Retina (tissue), 1 donor: ENCODE results near the gene CASTOR2.
"Not testable (repeated sequence)": the region's sequence is repeated elsewhere in the genome, so short reads cannot be mapped to it uniquely, and the experiment has no call there.

ENCODE experiments used
- DNase-seq: peaks from one replicate; pipeline ENCODE4 v3.0.0-alpha.2; 2016

CASTOR2 gene

DNA sequence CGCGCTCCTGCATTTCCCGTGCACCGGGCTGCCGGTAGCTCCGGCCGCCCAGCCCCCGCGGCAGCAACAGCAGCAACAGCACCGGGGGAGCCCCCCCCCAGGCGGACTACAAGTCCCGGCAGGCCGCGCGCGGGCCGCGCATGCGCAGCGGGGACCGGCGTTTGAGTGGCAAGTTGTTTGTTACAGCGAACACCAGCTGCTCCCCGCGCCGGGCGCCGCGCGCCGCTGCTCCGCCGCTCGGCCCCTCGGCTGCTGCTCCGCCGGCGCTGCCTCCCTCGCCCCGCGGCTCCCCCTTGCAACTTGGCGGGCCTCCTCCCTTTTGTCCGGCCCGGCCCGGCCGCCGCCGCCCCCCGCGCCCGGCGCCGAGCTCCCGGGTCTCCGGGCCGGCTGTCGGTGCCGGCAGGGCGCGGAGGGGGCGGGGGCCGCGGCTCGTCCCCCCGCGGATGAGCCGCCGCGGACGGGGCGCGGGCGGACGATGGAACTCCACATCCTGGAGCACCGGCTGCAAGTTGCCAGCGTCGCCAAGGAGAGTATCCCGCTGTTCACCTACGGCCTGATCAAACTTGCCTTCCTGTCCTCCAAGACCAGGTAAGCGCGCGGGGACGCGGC, at the start of gene CASTOR2:
Gene CASTOR2 (plus strand): TSS at position 195 of the 609 bp plus-strand sequence. CDS start 281 bp downstream, at position 476.
- DNase-seq: not testable (repeated sequence)

GRCh38 chr7:74922321-74922890, 42.1 kb upstream of the CASTOR2 start:
- peak; percentile 9 for DNase-seq

- DNase-seq: not testable (repeated sequence)
Observed at GRCh38 chr7:74923644-74924043, 40.9 kb upstream of the CASTOR2 start.

DNA sequence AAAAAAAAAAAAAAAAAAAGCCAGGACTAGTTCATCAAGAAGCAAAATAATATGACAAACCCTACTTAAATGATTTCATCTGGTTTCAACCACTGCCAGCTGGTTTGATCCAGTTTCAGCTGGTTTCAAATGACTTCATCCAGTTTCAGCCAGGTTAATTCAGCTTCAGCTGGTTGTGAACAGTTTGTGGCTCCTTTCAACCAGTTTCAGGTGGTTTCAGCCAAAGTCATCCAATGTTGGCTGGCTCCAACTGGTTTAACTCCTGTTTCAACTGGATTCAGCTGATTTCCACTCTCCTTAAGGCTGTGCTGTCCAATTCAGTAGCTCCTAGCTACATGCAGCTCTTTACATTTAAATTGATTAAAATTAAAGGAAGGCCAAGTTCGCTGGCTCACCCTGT, 37.5 kb upstream of the CASTOR2 start:
- not testable (repeated sequence) for DNase-seq

DNA sequence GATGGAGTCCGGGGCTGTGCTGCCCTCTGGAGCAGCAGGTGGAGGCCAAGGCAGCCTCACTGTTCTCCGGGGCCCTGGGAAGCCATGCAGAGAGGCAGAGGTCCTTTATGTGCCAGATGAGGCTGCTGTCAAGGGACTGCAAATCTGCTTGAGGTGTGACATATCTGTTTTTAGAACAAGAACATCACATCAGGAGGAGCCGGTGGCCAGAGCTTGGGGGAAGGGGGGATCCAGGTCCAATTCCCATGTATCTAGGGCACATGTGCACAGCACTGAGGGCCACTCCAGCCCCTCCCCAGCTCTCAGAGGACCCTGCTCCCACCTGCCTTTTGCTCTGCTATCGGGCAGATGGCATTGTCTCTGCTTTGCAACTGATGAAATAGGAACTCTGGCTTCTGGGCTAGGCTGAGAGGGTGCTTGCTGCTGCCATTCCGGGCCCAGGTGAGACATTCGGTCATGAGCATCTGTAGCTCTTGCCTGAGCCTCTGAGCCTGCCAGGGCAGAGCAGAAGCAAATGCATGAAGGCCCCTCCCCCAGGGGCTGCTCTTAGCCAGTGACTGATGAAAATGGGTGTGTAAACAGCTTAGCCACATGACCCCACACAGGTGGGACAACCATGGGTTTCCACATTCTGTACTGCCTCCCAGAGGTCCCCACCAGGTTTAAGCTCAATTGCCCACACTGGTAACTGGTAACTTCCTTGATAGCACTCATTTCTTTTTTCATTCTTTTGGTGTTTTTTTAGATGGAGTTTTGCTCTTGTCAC, 32.8 kb upstream of the CASTOR2 start:
- not testable (repeated sequence) for DNase-seq

DNA sequence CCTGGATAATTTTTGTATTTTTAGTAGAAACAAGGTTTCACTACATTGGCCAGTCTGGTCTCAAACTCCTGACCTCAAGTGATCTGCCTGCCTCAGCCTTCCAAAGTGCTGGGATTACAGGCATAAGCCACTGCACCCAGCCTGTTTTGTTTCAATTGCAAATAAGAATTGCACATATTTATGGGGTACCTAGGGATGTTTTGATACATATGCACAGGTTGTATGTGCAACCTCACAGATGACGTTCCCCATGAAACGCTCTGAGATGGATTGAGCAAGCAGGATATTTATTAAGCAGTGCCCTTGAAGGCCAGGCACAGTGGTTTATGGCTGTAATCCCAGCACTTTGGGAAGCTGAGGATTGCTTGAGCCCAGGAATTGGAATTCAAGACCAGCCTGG, 25.1 kb upstream of the CASTOR2 start:
- not testable (repeated sequence) for DNase-seq

- DNase-seq: not testable (repeated sequence)
Observed at GRCh38 chr7:74941302-74942069, 23.0 kb upstream of the CASTOR2 start.

DNA sequence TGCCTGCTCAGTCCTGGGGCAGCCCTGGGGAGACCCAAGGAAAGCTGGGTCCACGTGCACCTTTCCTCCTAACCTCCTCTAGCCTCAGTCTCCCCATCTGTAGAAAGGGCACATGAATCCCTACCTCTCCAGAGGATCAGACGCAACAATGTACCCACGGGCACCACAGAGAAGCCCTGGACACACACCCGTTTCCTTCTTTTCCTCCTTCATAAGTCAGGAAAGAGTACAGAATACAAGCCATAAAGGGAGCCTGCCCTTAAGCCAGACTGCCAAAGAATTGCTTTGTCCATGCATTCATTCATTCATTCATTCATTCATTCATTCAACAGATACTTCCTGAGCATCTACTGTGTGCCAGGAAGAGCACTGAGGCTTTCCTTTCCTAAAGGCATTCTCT, 20.6 kb upstream of the CASTOR2 start:
- not testable (repeated sequence) for DNase-seq

DNA sequence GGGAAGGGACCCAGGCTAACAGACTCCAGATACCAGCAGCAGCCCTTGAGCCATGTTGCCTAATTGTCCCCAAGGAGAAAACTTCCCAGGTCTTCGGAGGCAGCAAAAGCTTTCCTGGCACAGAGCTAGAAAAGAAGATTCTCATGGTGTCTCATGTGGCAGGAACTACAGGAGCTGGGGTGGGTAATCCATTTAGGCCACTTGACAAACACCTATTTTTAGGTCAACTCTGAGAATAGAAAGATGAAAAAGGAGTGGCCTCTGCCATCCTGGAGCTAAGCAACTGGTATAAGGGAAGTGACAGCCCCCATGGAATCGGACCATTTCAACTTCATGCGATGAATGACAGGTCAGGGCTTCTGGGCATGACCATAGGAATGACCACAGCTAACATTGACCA, 16.8 kb upstream of the CASTOR2 start:
- DNase-seq: not testable (repeated sequence)

DNA sequence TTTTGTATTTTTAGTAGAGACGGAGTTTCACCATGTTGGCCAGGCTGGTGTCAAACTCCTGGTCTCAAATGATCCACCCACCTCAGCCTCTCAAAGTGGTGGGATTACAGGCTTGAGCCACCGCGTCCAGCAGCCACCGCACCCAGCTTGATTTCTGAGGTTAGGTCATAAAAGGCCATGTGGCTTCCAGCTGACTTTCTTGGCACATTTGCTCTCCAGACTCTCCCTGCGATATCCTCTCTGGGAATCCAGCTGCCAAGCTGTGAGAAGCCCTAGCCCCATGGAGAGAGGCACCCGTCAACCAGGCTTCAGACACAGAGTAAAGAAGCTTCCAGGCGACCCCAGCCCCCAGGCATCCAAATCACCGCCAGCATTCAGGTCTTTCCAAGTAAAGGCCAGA, 10.7 kb upstream of the CASTOR2 start:
- DNase-seq: not testable (repeated sequence)

GRCh38 chr7:74958328-74958727, 6.2 kb upstream of the CASTOR2 start:
- not testable (repeated sequence) for DNase-seq

DNA sequence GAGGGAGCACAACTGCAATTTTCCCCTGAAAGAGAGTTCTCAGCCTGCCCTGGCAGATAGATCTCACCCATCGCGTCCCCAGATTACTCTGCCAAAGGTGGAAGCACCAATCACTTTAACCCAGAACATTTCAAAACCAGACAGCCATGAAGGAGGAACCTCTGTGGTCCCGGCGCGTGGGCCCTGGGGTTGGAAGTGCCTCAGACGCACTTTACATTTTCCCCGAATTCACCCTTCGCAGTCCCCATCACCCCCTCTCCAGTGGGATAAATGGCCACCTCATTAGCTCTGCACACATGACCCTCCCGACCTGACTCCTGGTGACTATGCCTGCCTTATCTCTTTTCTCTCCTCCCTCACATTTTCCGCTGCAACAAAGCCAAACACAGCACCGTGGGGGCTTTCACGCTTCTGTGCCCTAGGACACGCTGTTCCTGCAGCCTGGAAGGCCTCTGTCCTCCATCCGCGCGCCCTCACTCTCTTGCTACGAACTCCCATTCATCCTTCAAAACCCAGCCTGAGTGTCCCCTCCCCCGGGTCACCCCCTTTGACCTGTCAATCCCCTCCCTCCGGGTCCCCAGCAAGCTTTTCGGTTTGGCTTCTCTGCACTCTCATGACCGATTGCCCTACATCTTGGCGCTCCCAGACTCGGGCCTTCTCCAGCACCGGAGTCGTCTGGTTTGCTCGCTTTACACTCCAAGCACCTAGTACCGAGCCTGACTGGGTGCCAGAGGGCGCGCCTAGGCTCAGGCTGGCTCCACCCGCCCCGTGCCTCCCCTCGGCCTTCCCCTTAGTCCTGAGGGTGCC, 598 bp upstream of the CASTOR2 start:
- not testable (repeated sequence) for DNase-seq

DNA sequence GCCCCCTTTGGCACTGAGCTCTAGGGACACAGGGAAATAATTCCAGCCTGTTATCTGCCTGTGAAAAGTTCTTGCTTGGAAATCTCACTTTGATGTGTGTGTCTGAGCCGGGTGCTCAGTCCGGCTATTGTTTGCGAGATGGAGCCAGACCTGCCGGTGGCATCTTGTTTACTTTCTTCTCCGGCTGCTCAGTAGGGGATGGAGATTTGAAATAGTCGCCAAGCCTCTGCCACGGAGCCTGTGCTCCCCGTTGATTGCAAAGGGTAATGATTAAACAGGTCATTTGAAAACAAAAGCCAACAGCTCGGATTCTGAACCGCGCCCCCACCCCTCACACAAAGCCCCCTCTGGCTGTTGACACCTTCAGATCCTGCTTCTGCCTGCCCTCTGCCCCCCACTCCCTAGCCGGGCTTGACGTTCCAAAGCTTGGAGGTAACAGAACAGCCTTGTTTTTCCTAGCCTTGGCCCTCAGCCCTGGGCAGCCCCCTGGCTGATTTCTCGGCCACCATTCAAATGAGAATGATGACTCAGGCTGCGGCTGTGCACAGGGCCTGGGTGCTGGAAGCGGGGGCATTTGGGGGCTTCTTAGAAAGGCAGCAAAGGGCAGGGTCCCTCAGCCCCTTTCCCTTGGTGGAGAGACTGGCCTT, 1.8 kb downstream of the CASTOR2 start:
- DNase-seq: not testable (repeated sequence)

DNA sequence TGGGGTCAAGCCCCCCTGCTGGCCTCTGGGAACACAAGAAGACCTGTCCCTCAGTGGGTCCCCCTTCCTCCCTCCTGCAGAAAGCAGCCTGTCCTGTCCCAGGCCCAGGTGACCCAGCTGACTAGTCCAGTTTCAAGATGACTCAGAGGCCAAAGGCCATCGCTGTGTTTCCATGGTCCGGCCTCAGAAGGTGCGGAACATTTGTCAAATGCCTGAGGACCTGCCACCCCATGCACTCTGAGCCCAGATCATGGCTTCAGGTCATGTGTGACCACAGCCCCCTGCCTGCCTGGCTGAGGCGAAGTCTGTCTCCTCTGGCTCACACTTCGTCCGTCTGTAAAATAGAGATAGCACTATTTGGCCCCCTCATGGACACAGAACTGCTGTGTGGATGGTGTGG, 2.4 kb downstream of the CASTOR2 start:
- DNase-seq: not testable (repeated sequence)

DNA sequence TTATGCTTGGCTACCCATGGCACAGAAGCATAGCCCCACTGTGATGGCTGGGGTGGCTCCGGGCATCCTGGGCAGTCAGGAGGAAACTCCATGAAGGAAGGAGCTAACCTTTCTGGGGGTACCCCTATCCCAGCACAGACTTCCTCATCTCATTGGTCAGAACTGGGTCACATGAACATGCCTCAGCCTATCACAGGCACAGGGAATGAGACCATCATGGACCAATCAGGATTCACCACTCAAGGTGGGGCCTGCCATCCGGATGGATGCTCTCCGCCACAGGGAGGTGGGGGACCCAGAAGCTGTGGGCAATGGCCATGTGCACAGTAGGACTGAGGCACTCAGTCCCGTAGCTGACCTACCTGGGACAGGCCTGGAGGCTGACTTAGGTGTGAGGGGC, 6.9 kb downstream of the CASTOR2 start:
- DNase-seq: not testable (repeated sequence)

GRCh38 chr7:74972377-74972776, 7.9 kb downstream of the CASTOR2 start:
- not testable (repeated sequence) for DNase-seq

GRCh38 chr7:74975959-74976358, 11.5 kb downstream of the CASTOR2 start:
- not testable (repeated sequence) for DNase-seq

DNA sequence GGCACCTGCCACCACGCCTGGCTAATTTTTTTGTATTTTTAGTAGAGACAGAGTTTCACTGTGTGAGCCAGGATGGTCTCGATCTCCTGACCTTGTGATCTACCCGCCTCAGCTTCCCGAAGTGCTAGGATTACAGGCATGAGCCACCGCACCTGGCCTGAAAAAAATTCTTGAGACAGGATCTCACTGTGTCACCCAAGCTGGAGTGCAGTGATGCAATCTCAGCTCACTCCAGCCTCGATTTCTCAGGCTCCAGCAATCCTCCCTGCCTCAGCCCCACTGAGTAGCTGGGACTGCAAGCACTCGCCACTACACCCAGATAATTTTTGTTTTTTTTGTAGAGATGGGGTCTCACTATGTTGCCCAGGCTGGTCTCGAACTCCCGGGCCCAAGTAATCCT, 13.0 kb downstream of the CASTOR2 start:
- DNase-seq: not testable (repeated sequence)

DNA sequence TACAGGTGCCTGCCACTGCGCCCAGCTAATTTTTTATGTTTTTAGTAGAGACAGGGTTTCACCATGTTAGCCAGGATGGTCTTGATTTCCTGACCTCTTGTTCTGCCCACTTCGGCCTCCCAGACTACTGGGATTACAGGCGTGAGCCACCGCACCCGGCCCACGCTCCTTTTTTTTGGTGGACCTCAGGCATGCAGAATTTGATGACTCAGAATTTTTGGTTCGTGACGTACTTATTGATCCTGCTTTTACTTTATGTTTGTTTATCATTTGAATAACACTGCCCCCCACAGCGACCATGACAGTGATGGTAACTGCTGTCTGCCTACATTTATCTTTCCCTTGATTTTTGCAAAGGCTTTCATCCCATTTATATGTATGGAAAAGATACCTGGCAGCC, 23.9 kb downstream of the CASTOR2 start:
- DNase-seq: not testable (repeated sequence)

GRCh38 chr7:74993121-74993520, 28.6 kb downstream of the CASTOR2 start:
- DNase-seq: no peak

DNA sequence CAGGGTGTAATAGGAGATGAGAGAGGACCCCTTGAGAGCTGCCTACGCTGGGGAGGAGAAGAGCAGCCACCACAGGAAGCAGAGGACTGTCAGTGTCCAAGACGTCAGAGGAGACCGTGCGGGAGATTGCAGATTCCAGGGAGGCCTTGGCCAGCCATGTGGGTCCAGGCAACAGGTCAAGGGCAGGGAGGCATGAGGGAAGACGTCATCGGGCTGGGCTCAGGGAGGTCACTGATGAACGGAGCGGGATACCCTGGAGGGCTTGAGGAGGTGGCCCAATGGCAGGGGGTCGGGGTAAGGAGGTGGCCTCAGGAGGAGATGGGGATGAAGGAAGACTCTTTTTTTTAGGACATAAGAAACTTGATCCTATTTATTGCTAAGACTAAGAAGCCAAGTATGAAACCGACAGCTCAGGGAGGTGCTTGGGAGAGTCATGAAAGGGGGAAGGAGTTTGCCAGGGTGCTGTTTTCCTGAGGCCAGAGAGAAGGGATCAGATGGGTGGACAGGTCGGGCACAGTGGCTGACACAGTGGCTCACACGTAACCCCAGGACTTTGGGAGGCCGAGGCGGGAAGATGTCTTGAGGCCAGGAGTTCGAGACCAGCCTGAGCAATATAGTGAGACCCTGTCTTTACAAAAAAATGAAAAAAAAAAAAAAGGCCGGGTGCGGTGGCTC, 30.5 kb downstream of the CASTOR2 start:
- not testable (repeated sequence) for DNase-seq
